Measurements from ENCODE around the gene STX1A.
A peak's percentile ranks its signal among the peaks of the same experiment; 100 is the strongest.

STX1A gene

DNA sequence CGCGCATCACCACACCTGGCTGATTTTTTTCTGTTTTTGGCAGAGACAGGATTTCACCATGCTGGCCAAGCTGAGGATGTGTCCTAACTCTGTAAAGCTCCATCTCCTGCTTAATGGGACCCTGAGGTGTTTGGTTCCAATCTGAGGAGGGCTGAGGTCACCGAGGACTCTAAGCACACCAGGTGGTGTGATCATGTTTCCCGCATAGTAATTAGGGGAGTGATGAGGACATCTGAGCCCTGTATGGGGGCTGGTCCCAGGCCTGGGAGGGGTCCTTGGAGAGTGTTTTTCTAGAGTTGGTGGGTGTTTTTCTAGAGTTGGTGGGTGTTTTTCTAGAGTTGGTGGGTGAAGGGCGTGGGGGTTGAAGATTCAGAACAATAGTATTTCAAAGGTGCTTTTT lies 22.1 kb upstream of the STX1A start (continued):
- TF ChIP-seq, protein P1, sequence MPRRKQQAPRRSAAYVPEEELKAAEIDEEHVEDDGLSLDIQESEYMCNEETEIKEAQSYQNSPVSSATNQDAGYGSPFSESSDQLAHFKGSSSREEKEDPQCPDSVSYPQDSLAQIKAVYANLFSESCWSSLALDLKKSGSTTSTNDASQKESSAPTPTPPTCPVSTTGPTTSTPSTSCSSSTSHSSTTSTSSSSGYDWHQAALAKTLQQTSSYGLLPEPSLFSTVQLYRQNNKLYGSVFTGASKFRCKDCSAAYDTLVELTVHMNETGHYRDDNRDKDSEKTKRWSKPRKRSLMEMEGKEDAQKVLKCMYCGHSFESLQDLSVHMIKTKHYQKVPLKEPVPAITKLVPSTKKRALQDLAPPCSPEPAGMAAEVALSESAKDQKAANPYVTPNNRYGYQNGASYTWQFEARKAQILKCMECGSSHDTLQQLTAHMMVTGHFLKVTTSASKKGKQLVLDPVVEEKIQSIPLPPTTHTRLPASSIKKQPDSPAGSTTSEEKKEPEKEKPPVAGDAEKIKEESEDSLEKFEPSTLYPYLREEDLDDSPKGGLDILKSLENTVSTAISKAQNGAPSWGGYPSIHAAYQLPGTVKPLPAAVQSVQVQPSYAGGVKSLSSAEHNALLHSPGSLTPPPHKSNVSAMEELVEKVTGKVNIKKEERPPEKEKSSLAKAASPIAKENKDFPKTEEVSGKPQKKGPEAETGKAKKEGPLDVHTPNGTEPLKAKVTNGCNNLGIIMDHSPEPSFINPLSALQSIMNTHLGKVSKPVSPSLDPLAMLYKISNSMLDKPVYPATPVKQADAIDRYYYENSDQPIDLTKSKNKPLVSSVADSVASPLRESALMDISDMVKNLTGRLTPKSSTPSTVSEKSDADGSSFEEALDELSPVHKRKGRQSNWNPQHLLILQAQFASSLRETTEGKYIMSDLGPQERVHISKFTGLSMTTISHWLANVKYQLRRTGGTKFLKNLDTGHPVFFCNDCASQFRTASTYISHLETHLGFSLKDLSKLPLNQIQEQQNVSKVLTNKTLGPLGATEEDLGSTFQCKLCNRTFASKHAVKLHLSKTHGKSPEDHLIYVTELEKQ (tag by site-specific recombination; IDR thresholded peaks at IDR 0.05; ENCODE audit: borderline replicate concordance): peak; percentile 58; the same call in 1 of the 2 replicates
- TF ChIP-seq ZNF510 (tag by site-specific recombination; IDR thresholded peaks at IDR 0.05; ENCODE audit: insufficient replicate concordance): no peak
- no peak for TF ChIP-seq TRIM28 (IDR thresholded peaks at IDR 0.05; ENCODE audit: borderline replicate concordance, low read length)
- no peak for TF ChIP-seq ZFP37 (tag by site-specific recombination; IDR thresholded peaks at IDR 0.05)
- TF ChIP-seq, protein P2, sequence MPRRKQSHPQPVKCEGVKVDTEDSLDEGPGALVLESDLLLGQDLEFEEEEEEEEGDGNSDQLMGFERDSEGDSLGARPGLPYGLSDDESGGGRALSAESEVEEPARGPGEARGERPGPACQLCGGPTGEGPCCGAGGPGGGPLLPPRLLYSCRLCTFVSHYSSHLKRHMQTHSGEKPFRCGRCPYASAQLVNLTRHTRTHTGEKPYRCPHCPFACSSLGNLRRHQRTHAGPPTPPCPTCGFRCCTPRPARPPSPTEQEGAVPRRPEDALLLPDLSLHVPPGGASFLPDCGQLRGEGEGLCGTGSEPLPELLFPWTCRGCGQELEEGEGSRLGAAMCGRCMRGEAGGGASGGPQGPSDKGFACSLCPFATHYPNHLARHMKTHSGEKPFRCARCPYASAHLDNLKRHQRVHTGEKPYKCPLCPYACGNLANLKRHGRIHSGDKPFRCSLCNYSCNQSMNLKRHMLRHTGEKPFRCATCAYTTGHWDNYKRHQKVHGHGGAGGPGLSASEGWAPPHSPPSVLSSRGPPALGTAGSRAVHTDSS (tag by site-specific recombination; IDR thresholded peaks at IDR 0.05): no peak
- TF ChIP-seq, protein P3, sequence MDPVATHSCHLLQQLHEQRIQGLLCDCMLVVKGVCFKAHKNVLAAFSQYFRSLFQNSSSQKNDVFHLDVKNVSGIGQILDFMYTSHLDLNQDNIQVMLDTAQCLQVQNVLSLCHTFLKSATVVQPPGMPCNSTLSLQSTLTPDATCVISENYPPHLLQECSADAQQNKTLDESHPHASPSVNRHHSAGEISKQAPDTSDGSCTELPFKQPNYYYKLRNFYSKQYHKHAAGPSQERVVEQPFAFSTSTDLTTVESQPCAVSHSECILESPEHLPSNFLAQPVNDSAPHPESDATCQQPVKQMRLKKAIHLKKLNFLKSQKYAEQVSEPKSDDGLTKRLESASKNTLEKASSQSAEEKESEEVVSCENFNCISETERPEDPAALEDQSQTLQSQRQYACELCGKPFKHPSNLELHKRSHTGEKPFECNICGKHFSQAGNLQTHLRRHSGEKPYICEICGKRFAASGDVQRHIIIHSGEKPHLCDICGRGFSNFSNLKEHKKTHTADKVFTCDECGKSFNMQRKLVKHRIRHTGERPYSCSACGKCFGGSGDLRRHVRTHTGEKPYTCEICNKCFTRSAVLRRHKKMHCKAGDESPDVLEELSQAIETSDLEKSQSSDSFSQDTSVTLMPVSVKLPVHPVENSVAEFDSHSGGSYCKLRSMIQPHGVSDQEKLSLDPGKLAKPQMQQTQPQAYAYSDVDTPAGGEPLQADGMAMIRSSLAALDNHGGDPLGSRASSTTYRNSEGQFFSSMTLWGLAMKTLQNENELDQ (tag by site-specific recombination; IDR thresholded peaks at IDR 0.05; ENCODE audit: low read depth): no peak
- TF ChIP-seq, protein P4, sequence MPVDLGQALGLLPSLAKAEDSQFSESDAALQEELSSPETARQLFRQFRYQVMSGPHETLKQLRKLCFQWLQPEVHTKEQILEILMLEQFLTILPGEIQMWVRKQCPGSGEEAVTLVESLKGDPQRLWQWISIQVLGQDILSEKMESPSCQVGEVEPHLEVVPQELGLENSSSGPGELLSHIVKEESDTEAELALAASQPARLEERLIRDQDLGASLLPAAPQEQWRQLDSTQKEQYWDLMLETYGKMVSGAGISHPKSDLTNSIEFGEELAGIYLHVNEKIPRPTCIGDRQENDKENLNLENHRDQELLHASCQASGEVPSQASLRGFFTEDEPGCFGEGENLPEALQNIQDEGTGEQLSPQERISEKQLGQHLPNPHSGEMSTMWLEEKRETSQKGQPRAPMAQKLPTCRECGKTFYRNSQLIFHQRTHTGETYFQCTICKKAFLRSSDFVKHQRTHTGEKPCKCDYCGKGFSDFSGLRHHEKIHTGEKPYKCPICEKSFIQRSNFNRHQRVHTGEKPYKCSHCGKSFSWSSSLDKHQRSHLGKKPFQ (tag by site-specific recombination; IDR thresholded peaks at IDR 0.05): peak; percentile 93
- no peak for TF ChIP-seq ZNF658 (tag by site-specific recombination; IDR thresholded peaks at IDR 0.05)
- TF ChIP-seq ZNF585B (tag by site-specific recombination; IDR thresholded peaks at IDR 0.05): no peak
- TF ChIP-seq ZNF629 (tag by site-specific recombination; IDR thresholded peaks at IDR 0.05): peak; percentile 85
- TF ChIP-seq, protein P5, sequence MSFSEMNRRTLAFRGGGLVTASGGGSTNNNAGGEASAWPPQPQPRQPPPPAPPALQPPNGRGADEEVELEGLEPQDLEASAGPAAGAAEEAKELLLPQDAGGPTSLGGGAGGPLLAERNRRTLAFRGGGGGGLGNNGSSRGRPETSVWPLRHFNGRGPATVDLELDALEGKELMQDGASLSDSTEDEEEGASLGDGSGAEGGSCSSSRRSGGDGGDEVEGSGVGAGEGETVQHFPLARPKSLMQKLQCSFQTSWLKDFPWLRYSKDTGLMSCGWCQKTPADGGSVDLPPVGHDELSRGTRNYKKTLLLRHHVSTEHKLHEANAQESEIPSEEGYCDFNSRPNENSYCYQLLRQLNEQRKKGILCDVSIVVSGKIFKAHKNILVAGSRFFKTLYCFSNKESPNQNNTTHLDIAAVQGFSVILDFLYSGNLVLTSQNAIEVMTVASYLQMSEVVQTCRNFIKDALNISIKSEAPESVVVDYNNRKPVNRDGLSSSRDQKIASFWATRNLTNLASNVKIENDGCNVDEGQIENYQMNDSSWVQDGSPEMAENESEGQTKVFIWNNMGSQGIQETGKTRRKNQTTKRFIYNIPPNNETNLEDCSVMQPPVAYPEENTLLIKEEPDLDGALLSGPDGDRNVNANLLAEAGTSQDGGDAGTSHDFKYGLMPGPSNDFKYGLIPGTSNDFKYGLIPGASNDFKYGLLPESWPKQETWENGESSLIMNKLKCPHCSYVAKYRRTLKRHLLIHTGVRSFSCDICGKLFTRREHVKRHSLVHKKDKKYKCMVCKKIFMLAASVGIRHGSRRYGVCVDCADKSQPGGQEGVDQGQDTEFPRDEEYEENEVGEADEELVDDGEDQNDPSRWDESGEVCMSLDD (tag by site-specific recombination; IDR thresholded peaks at IDR 0.05): no peak
- peak; percentile 90 for TF ChIP-seq SP7 (tag by site-specific recombination; IDR thresholded peaks at IDR 0.05)
- no peak for TF ChIP-seq ZNF48 (tag by site-specific recombination; IDR thresholded peaks at IDR 0.05)
- TF ChIP-seq ZNF266 (tag by site-specific recombination; IDR thresholded peaks at IDR 0.05; ENCODE audit: low read depth): no peak
- TF ChIP-seq ZNF433 (tag by site-specific recombination; IDR thresholded peaks at IDR 0.05; ENCODE audit: low read depth): no peak
- TF ChIP-seq ZNF623 (tag by site-specific recombination; IDR thresholded peaks at IDR 0.05): no peak
- no peak for TF ChIP-seq ZNF768 (tag by site-specific recombination; IDR thresholded peaks at IDR 0.05)
- TF ChIP-seq ZEB2 (tag by site-specific recombination; IDR thresholded peaks at IDR 0.05): peak; percentile 82
- peak; percentile 64 for TF ChIP-seq IKZF3 (tag by site-specific recombination; IDR thresholded peaks at IDR 0.05)
- TF ChIP-seq GLIS1 (tag by site-specific recombination; IDR thresholded peaks at IDR 0.05): peak; percentile 89
- no peak for TF ChIP-seq SP3 (tag by site-specific recombination; IDR thresholded peaks at IDR 0.05)
- no peak for TF ChIP-seq ZNF426 (tag by site-specific recombination; IDR thresholded peaks at IDR 0.05)
- TF ChIP-seq ZNF792 (tag by site-specific recombination; IDR thresholded peaks at IDR 0.05): no peak
- no peak for TF ChIP-seq KLF16 (tag by site-specific recombination; IDR thresholded peaks at IDR 0.05)
- no peak for TF ChIP-seq HOXA7 (CRISPR knock-in tag; IDR thresholded peaks at IDR 0.05; ENCODE audit: borderline replicate concordance)
- TF ChIP-seq ZNF624 (tag by site-specific recombination; IDR thresholded peaks at IDR 0.05): no peak
- no peak for TF ChIP-seq ZNF114 (tag by site-specific recombination; IDR thresholded peaks at IDR 0.05)

All from HEK293 (cell line).